Hepatocyte (in vitro differentiated cells): Measurements from ENCODE around the gene ANKRD33.

Experiments used
- CTCF ChIP-seq: fragments of 200-600 bp; sonication (generic); IDR thresholded peaks from 2 replicates; pipeline ENCODE4 v1.5.1; 2016; ENCODE audit warnings: antibody characterized with exemption, mild to moderate bottlenecking; ENCODE audit not compliant: poor library complexity
- EZH2 ChIP-seq: fragments of 200-600 bp; sonication (generic); IDR thresholded peaks from 2 replicates; pipeline ENCODE4 v1.6.1; 2016; ENCODE audit warnings: antibody characterized with exemption, mild to moderate bottlenecking, borderline replicate concordance

- TF ChIP-seq EZH2 (no peak), CTCF (peak; percentile 32)
These were observed 38.8 kb upstream of the ANKRD33 start for GRCh38 chr12:51848841-51849735.
